Endometrial microvascular endothelial cells (primary cell): ENCODE results near the gene VWF. TPM values are rescaled to one million over a fixed set of nuclear protein-coding genes. Genes with fewer than 3 reads are reported as not detected.

ENCODE experiments used
- in situ Hi-C: cut with HindIII; loops from 2 replicates; pipeline ENCODE4 v1.10.0; 2017; ENCODE audit warnings: low sequenced_read_pairs, low pct_unique_long_range_greater_than_20kb; ENCODE audit errors: inconsistent ontology term
- total RNA-seq: library from RNA; depleted of rRNA; stranded (reverse); fragments of >200 nt; gene quantifications from one replicate; pipeline ENCODE4 v1.2.3, GENCODE V29; 2015; ENCODE audit errors: inconsistent ontology term

The VWF gene
- total RNA-seq, 1 donor from 2014 or later = 506 TPM

GRCh38 chr12:5973461-5974115 is 150.9 kb downstream of the VWF start:
- in situ Hi-C loops = no loop called here

DNA sequence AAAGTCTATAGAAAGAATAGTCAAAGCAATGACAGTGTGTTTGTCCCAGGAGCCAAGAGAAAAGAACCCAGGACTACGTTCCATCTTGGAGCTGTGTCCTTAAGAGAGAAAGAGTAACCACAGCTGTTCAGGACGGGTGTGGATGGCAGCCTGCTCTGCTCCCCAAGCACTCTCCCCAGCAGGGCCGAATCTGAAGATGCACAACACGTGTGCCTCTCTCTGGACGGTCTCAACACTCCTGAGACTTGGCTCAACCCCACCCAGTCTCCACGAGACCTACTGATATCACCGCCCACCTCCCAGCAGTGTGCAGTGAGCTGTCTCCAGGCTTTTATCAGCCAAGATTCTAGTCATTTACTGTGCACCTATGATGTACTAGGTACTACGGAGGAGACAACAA is 152.1 kb downstream of the VWF start:
- in situ Hi-C loops = no loop called here

DNA sequence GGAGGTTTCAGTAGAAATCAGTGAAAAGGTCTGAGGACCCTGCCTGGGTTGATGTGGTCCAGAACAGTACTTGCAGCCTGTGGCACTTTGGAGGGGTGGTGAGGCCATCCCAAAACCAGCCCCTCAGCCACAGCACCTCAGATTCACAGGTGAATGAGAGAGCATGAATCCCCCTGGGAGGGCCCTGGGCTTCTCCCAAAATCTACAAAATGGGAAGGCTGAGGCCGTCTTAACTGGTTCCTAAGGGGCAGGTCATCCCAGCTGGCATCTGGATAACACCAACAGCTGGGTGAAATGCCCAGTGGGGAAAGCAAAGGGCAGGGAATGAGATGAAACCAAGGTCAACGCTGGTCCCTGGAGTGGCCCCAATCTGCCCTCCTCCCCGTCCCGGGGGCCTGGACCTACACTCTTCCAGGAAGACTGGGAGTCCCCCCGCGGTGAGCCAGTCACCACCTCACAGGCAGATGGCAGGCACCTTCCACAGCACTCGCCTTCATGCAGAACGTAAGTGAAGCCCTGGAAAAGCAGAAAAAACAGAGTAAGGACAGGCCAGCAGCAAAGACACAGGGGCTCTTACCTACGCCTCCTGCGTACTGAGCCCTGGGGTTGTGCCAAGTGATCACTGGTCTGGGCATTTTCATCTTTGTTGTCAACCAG is 153.1 kb downstream of the VWF start:
- in situ Hi-C loops = no loop called here

DNA sequence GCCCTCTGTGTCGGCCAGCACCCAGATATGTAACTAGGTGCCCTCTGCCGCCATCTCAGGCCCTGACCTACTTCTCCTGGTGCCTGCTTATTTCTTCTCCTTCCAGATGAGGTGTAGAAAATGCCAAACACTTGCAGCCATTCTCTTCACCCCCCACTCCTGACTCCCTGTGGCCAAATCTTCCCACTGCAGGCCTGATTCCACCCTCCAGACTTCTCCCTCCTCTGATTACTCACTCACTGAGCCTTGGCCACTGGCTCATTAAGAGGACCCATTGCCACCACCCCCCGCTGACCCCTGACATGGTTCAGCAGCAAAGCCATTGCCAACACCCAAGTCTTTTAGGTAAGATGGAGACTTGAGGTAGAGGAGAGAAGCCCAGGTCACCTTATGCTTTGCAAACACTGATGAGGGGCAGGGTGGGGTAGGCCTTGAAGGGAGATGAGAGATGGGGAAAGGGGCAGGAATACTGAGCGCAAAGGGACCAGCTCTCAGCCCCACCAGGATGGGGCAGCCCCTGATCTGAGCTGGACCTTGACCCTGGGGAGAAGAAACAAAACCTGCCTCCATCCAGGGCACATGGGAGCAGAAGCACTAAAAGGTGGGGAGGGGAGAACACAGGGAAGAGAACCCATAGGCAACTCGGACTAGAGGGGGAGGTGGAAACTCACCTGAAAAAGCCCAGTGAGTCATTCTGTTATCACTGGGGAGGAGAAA is 154.3 kb downstream of the VWF start:
- in situ Hi-C loops = no loop called here

- in situ Hi-C loops = no loop called here
Observed at GRCh38 chr12:5969156-5969973, 155.1 kb downstream of the VWF start.

GRCh38 chr12:5967645-5968415 is 156.6 kb downstream of the VWF start:
- in situ Hi-C loops = no loop called here

DNA sequence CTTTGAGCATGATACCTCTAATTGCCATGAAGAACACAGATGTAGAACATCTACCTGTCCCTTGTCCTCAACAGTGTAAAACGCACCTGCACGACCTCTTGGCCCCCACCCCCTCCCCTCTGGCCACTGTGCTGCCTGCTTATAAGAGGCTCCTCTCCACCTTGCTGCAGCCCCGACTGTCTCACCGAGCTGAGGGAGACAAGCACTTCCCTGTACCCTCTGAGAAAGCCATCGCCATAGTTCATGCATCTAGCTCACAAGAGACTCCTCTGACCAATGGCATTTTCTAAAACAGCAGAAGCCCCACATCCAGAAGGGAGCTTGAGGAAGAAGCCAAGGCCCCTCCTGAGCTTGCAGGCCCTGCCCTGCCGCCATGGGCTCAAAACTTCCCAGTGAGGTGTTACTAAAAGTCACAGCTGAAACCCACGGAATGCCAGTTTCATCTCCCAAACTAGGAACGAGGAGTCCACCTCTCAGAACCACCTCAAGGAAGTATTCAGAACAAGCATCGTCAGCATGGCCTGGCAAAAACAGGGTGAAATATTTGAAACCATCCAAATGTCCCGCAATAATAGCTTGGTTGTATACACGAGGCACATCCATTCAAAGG is 157.9 kb downstream of the VWF start:
- in situ Hi-C loops = no loop called here

DNA sequence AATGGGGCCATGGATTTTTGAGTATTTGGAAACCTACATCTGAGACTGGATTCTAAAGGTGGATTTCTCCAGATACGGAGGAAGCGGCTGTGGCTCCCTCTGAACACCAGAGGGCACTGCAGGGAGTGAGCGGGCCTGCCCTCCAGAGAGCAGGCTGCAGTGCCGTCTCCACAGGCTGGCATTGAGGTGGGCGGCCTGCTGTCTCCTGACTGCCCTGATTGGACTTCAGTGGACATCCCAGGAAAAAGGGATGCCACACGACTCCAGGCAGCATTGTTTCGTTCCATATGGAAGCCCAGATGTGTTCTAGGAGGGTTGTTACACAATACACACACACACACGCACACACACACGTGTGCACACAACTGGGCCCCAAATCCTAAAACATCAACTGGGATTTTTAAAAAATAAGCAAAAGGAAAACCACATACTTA is 158.5 kb downstream of the VWF start:
- in situ Hi-C loops = no loop called here

GRCh38 chr12:5964913-5965900 is 159.3 kb downstream of the VWF start:
- in situ Hi-C loops = no loop called here

- in situ Hi-C loops = no loop called here
Observed at GRCh38 chr12:5963515-5963914, 161.0 kb downstream of the VWF start.

- in situ Hi-C loops = no loop called here
Observed at GRCh38 chr12:5960783-5961182, 163.7 kb downstream of the VWF start.

DNA sequence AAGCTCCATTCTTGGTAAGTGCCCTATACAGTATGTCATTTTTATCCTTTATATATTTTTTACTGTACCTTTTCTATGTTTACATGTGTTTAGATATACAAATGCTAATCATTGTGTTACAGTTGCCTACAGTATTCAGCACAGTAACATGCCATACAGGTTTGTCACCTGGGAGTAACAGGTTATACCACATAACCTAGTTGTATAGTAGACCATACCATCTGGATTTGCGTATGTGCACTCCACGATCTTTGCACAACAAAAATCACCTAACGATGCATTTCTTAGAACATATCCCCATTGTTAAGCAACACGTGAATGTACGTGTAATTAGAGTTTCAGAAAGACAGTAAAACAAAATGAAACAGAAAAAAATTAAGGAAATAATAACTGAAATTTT is 167.5 kb downstream of the VWF start:
- in situ Hi-C loops = no loop called here

- in situ Hi-C loops = no loop called here
Observed at GRCh38 chr12:5954661-5955060, 169.8 kb downstream of the VWF start.

DNA sequence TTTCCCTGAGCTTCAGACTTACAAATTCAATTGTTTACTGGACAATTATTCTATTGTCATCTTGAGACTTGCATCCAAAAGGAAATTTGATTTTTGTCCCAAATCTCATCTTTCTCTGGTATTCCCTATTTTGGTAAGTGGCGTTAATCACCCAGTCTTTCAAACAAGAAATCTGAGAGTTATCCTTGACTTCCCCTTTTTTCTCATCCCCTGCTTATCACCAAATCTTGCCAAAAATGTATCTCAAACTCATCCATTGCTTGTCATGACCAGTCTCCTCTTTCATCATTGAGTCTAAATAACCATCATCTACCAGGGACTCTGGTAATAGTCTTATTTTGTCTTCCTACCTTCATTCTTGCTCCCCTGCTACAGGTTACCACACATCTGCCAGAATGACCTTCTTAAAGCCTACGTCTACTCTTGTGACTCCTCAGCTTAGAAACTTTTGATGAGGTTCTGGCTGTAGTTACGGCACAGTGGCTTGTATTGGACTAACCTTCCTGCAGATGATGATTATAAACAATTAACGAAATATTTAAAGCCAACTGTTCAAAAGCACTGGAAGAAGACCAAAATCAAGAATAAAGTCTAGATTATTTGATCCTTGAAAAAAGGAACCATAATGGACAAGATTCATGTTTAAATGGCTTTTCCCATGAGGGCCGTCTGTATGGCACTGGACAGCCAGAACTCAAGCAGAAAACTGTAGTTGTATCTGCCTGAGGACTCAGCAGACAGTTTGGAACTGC is 170.5 kb downstream of the VWF start:
- in situ Hi-C loops = no loop called here

GRCh38 chr12:5952031-5952430 is 172.4 kb downstream of the VWF start:
- in situ Hi-C loops = no loop called here

- in situ Hi-C loops = no loop called here
Observed at GRCh38 chr12:5948696-5949095, 175.8 kb downstream of the VWF start.

- in situ Hi-C loops = no loop called here
Observed at GRCh38 chr12:5947006-5947405, 177.5 kb downstream of the VWF start.
